Measurements from ENCODE around the gene UBE2Q2.

The UBE2Q2 gene

DNA sequence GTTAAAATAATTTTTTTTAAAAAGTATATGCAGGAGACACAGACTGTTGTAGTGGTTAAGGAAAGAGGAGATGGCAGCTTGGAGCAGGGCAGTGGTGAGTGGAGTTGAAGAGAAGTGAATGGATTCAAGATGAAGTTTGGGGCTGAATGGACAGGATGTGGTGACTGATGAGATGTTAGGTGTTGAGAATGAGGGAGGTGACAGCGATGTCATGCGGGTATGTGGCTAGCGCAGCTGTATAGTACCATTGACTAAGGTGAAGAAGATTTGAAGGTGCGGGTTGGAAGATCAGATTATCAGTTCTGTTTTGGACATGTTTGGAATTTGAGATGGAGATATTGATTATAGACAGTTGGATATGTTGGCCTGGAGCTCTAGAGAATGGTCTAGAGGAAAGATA lies 80.5 kb downstream of the UBE2Q2 start:
- DNase-seq (ENCODE audit: low read depth in 2 of 2) = no peak

DNA sequence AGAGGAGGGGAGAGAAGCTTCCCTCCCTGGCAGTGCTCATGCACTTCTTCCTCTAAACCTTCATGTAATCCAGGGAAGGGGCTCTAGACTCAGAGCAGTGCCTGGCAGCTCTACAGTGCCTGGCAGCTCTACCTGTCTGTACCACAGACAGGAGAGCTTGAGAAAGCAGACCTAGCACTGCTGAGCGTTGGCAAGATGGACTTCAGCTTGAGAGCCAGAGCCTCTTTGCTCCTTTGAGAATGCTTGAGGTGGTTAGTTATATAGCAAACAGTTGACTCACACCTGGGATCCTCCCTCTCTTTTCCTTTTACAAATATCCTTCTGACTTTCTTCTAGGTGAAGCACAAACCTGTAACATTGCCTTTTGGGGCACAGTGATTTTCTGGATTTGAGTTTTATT lies 81.3 kb downstream of the UBE2Q2 start:
- no peak for DNase-seq (ENCODE audit: low read depth in 2 of 2)

DNA sequence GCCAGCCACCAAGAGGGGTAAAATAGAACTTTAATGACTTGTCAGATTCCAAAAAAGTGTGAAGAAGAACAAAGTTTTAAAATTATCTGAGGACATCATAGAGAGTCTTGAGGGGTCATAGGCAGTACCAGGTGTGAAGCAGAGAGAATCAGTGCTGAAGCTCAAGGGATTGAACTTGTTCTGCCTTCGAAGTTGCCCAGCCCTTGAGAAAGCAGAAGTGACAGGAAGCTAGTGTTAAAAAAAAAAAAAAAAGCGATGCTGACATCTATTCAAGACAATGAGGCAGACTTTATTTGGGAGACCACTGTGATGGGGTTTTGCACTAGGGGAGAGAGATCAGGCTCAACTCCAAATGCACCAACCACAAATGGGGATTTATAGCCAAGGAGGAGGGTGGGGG lies 82.2 kb downstream of the UBE2Q2 start:
- no peak for DNase-seq (ENCODE audit: low read depth in 2 of 2)

DNA sequence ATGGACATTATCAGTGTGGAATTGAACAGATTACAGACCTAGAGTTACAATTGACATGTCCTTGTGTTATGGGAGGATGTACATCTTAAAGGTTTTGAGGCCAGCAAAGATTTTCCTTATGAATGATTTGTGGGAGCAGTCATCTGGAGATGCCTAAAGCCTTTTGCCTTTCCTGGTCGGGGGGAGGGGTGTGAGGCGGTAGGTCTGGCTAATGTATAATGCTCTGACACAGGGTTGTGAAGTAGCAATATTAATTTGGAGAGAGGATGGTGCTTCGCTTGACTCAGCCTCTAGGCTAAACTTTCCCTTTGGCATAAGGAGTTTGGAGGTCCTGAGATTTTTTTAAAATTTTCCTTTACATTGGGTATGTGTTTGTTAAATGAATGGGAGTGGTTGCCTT lies 83.7 kb downstream of the UBE2Q2 start:
- no peak for DNase-seq (ENCODE audit: low read depth in 2 of 2)

DNA sequence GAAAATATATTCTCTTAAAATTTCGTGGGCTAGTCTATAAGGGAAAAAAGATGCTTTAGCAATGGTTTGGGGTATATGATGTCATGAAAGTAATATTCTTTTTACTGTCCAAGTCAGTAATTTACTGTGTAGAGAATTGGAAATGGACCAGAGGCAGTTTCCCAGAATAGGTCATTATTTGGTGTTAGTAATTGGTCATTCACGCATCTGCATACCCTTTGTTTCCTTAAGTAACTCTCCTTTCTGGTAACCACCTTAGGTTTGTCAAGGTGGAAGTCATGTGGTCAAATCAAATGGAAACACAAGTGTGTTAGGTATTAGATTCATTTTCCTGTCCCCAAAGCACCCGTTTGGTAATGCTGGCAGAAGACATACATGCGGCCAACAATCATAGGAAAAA lies 84.4 kb downstream of the UBE2Q2 start:
- DNase-seq (ENCODE audit: low read depth in 2 of 2) = no peak

GRCh38 chr15:75928680-75929608 lies 85.7 kb downstream of the UBE2Q2 start:
- no peak for DNase-seq (ENCODE audit: low read depth in 2 of 2)

DNA sequence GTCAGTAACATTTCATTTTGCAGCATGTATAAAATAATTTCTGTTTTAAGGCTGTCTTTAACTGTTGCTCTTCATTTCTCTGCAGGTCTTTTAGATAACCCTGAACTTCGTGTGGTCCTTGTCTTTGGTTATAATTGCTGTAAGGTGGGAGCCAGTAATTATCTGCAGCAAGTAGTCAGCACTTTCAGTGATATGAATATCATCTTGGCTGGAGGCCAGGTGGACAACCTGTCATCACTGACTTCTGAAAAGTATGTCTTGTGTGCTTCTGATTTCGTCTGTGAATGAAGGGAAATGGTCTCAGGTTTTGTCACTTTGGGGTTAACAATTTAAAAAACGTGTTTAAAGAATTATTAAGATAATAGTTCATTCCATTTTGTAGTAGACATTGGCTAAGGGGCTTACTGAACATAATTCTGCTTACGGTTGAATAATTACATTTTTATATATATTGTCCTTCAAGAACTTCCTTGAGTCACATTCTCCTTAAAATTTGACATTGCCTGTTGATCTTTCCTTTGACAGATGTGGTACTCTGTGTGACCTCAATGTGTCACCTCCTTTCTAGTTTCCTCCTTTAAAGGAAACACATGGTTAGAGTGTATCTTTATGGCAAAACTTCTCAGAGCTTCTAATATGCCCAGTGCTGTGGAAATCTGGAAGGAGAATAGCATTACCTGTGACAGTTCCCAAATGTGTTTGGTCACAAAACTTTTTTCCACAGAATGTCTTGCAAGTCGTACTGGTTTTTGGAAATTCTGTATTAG lies 86.7 kb downstream of the UBE2Q2 start:
- DNase-seq (ENCODE audit: low read depth in 2 of 2) = no peak

DNA sequence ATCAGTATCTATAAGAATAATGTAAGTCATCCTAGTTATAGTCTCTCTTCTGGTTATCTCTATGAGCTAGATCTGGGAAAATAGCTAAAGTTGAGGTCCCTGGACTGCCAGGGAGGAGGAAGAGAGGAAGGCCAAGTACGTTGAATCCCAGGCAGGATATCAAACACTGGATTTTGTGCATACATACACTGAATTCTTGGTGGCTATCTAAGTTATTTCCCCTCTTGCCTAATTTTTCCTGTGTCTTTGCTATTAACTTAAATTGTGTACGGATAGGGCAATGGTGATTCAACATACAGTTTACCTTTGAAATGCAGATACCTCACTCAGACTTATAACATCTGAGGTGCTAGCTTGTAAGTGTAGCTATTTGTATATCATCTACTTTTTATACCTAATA lies 87.6 kb downstream of the UBE2Q2 start:
- no peak for DNase-seq (ENCODE audit: low read depth in 2 of 2)

DNA sequence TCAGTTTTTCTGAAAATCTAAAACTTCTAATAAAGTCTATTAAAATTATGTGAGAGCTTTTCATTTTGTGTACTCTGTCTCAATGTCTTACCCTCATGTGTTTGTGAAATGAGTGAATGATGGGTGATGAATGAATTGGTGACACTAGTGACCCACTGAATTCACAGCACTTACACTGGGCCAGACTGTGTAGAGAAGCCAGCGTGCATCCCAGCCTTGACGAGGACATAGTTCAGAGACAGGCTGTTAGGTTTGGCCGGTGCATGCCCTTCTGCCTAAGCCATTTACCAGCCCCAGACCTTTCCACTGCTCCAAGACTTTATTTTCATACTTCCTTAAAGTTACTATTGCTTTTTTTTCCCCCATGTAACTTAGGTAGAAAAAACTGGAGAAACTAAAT lies 99.2 kb downstream of the UBE2Q2 start:
- DNase-seq (ENCODE audit: low read depth in 2 of 2) = no peak

DNA sequence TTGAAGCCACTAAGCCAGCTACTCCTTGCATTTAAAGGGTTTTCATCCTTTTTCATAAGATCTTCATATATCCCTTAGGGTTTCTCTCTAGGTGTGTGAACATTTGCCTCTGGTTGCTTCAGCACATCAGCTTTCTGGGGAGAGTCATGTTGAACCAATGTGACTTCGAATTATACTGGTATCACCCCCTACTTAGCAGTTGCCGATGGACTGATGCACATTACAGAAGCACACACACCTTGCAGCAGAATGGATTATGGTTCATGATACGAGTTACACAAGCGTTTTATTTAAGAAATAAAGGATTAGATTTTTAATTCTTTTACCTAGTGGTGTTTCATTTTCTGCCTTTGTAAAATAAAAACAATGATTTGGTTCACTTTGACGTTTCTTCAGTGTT lies 100.0 kb downstream of the UBE2Q2 start:
- no peak for DNase-seq (ENCODE audit: low read depth in 2 of 2)

GRCh38 chr15:75943713-75944215 lies 100.5 kb downstream of the UBE2Q2 start:
- DNase-seq (ENCODE audit: low read depth in 2 of 2) = no peak

GRCh38 chr15:75945953-75946352 lies 102.7 kb downstream of the UBE2Q2 start:
- DNase-seq (ENCODE audit: low read depth in 2 of 2) = no peak

GRCh38 chr15:75947092-75947491 lies 103.8 kb downstream of the UBE2Q2 start:
- no peak for DNase-seq (ENCODE audit: low read depth in 2 of 2)

DNA sequence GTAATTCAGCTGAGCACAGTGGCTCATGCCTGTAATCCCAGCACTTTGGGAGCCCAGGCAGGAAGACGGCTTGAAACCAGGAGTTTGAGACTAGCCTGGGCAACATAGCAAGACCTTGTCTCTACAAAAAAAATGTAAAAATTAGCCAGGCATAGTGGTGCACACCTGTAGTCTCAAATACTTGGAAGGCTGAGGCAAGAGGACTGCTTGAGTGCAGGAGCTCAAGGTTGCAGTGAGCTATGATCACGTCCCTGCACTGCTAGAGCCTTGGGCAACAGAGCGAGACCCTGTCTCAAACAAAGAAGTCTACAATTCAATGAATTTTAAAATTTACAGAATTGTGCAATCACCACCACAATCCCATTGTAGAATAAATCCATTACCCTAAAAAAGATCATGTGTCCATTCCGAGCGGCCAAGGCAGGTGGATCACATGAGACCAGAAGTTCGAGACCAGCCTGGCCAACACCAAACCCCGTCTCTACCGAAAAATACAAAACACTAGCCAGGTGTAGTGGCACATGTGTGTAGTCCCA lies 105.6 kb downstream of the UBE2Q2 start:
- no peak for DNase-seq (ENCODE audit: low read depth in 2 of 2)
